ENCODE data around the gene SARDH.

SARDH gene

GRCh38 chr9:133694686-133695085, 43.5 kb downstream of the SARDH start:
- DNase-seq (ENCODE audit: low read depth) = no peak
- TF ChIP-seq MYC (IDR thresholded peaks at IDR 0.05; ENCODE audit: low read depth, low read length) (no peak), POLR2A (IDR thresholded peaks at IDR 0.05; ENCODE audit: extremely low read depth, insufficient read length) (no peak)
- TF ChIP-seq, protein P1, sequence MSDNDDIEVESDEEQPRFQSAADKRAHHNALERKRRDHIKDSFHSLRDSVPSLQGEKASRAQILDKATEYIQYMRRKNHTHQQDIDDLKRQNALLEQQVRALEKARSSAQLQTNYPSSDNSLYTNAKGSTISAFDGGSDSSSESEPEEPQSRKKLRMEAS (IDR thresholded peaks at IDR 0.05; ENCODE audit: low read depth, low read length) = no peak
- TF ChIP-seq, protein P2, sequence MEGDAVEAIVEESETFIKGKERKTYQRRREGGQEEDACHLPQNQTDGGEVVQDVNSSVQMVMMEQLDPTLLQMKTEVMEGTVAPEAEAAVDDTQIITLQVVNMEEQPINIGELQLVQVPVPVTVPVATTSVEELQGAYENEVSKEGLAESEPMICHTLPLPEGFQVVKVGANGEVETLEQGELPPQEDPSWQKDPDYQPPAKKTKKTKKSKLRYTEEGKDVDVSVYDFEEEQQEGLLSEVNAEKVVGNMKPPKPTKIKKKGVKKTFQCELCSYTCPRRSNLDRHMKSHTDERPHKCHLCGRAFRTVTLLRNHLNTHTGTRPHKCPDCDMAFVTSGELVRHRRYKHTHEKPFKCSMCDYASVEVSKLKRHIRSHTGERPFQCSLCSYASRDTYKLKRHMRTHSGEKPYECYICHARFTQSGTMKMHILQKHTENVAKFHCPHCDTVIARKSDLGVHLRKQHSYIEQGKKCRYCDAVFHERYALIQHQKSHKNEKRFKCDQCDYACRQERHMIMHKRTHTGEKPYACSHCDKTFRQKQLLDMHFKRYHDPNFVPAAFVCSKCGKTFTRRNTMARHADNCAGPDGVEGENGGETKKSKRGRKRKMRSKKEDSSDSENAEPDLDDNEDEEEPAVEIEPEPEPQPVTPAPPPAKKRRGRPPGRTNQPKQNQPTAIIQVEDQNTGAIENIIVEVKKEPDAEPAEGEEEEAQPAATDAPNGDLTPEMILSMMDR (IDR thresholded peaks at IDR 0.05; ENCODE audit: low read depth, low read length) = no peak
- H3K4me3 ChIP-seq (ENCODE audit: low read depth, low read length) = no peak overlapping the region

DNA sequence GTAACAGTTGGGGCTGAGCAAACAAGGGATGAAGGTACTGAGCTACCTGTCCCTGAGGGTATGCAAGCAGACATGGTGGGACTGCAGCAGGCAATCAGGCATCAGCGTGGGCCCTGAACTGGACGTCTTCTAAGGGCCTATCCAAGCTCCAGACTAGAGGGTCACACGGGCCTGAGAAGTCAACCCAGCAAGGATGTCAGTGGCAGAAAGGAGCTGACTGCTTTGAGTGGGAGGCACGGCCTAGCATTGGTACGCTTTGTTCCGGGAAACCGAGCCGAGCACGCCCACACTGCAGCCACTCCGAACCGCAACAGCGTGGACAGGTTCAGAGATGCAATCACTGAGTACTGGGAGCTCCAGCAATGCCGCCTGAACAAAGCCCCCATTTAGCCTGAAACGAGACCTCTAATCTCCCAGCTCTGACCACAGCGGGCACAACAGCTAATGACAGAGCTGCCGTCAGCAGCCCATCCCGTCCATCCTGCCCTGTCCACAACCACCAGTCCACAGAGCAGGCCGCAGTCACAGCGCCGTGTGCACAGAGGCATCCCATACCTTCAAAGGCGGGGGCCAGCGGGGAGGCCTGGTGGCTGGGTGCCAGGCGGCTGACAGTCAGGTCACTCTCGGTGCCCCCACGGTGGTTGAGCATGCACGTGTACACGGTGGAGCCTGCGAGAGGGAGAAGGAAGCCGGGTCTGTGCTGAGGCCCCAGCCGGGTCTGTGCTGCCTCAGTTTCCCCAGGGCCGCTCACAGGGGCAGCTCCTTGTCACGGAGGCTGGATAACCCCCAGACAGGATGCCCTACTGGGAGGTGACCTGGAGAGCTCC, 44.2 kb downstream of the SARDH start:
- no peak for DNase-seq (ENCODE audit: low read depth)
- H3K4me3 ChIP-seq (ENCODE audit: low read depth, low read length) = no peak overlapping the region
- TF ChIP-seq, protein P2 (IDR thresholded peaks at IDR 0.05; ENCODE audit: low read depth, low read length) = no peak
- TF ChIP-seq MYC (IDR thresholded peaks at IDR 0.05; ENCODE audit: low read depth, low read length) (no peak), POLR2A (IDR thresholded peaks at IDR 0.05; ENCODE audit: extremely low read depth, insufficient read length) (no peak)
- TF ChIP-seq, protein P1 (IDR thresholded peaks at IDR 0.05; ENCODE audit: low read depth, low read length) = no peak

- TF ChIP-seq, protein P1 (IDR thresholded peaks at IDR 0.05; ENCODE audit: low read depth, low read length) = no peak
- TF ChIP-seq MYC (IDR thresholded peaks at IDR 0.05; ENCODE audit: low read depth, low read length) (no peak), POLR2A (IDR thresholded peaks at IDR 0.05; ENCODE audit: extremely low read depth, insufficient read length) (no peak)
- TF ChIP-seq, protein P2 (IDR thresholded peaks at IDR 0.05; ENCODE audit: low read depth, low read length) = no peak
- DNase-seq (ENCODE audit: low read depth) = no peak
- no peak overlapping the region for H3K4me3 ChIP-seq (ENCODE audit: low read depth, low read length)
Observed at GRCh38 chr9:133693116-133693515, 45.0 kb downstream of the SARDH start.

GRCh38 chr9:133692364-133692985, 45.7 kb downstream of the SARDH start:
- no peak for DNase-seq (ENCODE audit: low read depth)
- no peak for TF ChIP-seq MYC (IDR thresholded peaks at IDR 0.05; ENCODE audit: low read depth, low read length)
- H3K4me3 ChIP-seq (ENCODE audit: low read depth, low read length) = no peak overlapping the region

DNA sequence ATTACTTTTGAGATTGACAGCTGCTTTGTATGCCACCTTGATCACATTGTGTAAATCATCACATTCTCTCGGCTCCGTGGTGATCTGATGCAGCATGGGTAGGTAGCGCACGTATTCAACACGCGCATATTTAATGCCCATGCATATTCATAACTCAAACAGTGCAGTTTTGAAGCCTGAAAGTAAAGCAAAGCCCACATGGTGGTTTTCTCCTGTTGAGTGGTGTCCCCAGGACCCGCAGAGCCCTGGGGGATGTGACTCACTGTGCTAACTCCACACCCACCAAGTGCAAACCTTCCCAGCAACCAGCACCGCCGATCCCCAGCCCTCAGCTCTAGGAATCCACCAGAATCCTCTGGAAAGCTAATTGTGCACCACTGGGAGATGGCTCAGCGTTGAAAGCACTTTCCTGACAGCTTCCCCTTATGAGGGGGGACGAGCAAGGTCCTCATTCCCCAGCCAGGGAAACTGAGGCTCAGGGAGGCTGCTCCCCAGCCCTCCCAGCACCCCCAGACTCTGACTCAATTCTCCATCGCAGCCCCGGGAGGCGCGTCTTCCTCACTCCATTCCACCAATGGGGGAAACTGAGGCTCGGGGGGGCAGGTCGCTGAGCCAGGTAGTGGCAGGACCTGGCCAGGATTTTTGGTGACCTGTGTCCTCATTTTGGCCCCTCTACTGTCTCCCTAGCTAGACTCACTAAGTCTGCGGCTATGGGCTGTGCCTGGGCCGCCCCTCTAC, 46.4 kb downstream of the SARDH start:
- TF ChIP-seq MYC (IDR thresholded peaks at IDR 0.05; ENCODE audit: low read depth, low read length) = no peak
- TF ChIP-seq, protein P1 (IDR thresholded peaks at IDR 0.05; ENCODE audit: low read depth, low read length) = no peak
- TF ChIP-seq, protein P2 (IDR thresholded peaks at IDR 0.05; ENCODE audit: low read depth, low read length) = no peak
- no peak overlapping the region for H3K4me3 ChIP-seq (ENCODE audit: low read depth, low read length)
- peak; percentile 47 for DNase-seq (ENCODE audit: low read depth)

- no peak overlapping the region for H3K4me3 ChIP-seq (ENCODE audit: low read depth, low read length)
- TF ChIP-seq POLR2A (IDR thresholded peaks at IDR 0.05; ENCODE audit: extremely low read depth, insufficient read length) (no peak), MYC (IDR thresholded peaks at IDR 0.05; ENCODE audit: low read depth, low read length) (no peak)
- TF ChIP-seq, protein P1 (IDR thresholded peaks at IDR 0.05; ENCODE audit: low read depth, low read length) = no peak
- TF ChIP-seq, protein P2 (IDR thresholded peaks at IDR 0.05; ENCODE audit: low read depth, low read length) = no peak
- no peak for DNase-seq (ENCODE audit: low read depth)
Observed at GRCh38 chr9:133691191-133691590, 47.0 kb downstream of the SARDH start.

Measured in NB4 (cell line).